Sigmoid colon (tissue), 7 donors: Measurements from ENCODE around the gene COPS4. TPM values are rescaled to one million over a fixed set of nuclear protein-coding genes. Genes with fewer than 3 reads are reported as not detected.

Experiments used
- DNase-seq: peaks from one replicate; pipeline ENCODE4 v3.0.0-alpha.2; 2019
- H3K27ac ChIP-seq, 4 donors: fragments of 200-600 bp; sonication (generic); one replicate each; pipeline ENCODE4 v1.5.1; 2016 to 2019; ENCODE audit warnings: mild to moderate bottlenecking in 1 of 4
- H3K27me3 ChIP-seq, 3 donors: fragments of 200-600 bp; sonication (generic); one replicate each; pipeline ENCODE4 v1.5.1; 2019; ENCODE audit warnings: mild to moderate bottlenecking in 1 of 3
- H3K36me3 ChIP-seq, 4 donors: fragments of 200-600 bp; sonication (generic); one replicate each; pipeline ENCODE4 v1.5.1; 2016 to 2019
- H3K4me1 ChIP-seq, 4 donors: fragments of 200-600 bp; sonication (generic); one replicate each; pipeline ENCODE4 v1.5.1; 2017 to 2019
- H3K4me3 ChIP-seq, 4 donors: fragments of 200-600 bp; sonication (generic); one replicate each; pipeline ENCODE4 v1.5.1; 2017 to 2019; ENCODE audit warnings: mild to moderate bottlenecking in 2 of 4, moderate library complexity in 1 of 4
- H3K9me3 ChIP-seq, 4 donors: fragments of 200-600 bp in 3 of 4; sonication (generic) in 3 of 4; one replicate each; pipeline versions ENCODE4 v1.5.1 to v1.6.1; 2013 to 2019
- CTCF ChIP-seq, 4 experiments: fragments of 450-650 bp in 3 of 4; fragments of 200-600 bp in 1 of 4; IDR thresholded peaks; one replicate each; pipeline ENCODE4 v1.5.1; 2016 to 2019; ENCODE audit warnings: antibody characterized with exemption in 4 of 4, mild to moderate bottlenecking in 3 of 4, moderate library complexity in 2 of 4
- EP300 ChIP-seq, 4 donors: sonication (generic); formaldehyde crosslinking; IDR thresholded peaks; one replicate each; pipeline ENCODE4 v1.6.1; 2017; ENCODE audit warnings: antibody characterized with exemption in 4 of 4
- POLR2A ChIP-seq, 2 donors: fragments of 450-650 bp; IDR thresholded peaks; one replicate each; pipeline ENCODE4 v1.6.1; 2016; ENCODE audit warnings: antibody characterized with exemption in 2 of 2, mild to moderate bottlenecking in 2 of 2, moderate library complexity in 2 of 2
- POLR2AphosphoS5 ChIP-seq, 4 donors: sonication (generic); formaldehyde crosslinking; IDR thresholded peaks; one replicate each; pipeline ENCODE4 v1.6.1; 2017; ENCODE audit warnings: antibody characterized with exemption in 4 of 4
- WGBS, 2 donors: extraction: QIAGEN DNeasy Blood & Tissue Kit; methylation state at CpG; one replicate each; pipeline ENCODE4 v1.1.7; 2013; 5-methylcytosine and 5-hydroxymethylcytosine counted together
- intact Hi-C: fragments of 100-400 bp; cut with DNase I; formaldehyde crosslinking; loops from one replicate; pipeline ENCODE4 v1.15.1; 2023
- polyA plus RNA-seq, 3 donors: library from polyadenylated mRNA; stranded (reverse); fragments of 200-250 nt; gene quantifications; one replicate each; pipeline ENCODE4 v1.2.3, GENCODE V29; 2013
- total RNA-seq, 4 donors: library from RNA; depleted of rRNA; stranded (reverse); fragments of >200 nt; gene quantifications; one replicate each; pipeline ENCODE4 v1.1.0, GENCODE V29; 2016
- donor health status: healthy with polysubstance abuse.
- donor health status: Bipolar disorder and iron deficiency.
- donor health status: healthy.

Gene COPS4
- total and polyA plus RNA-seq, 7 donors, result 28.9 to 64.6 (median 33.0) TPM

GRCh38 chr4:83010522-83011318 is 24.3 kb upstream of the COPS4 start, which contains the start of gene LIN54:
Gene LIN54 (minus strand): TSS chr4:83010823. CDS start chr4:82984844, 25,979 bp downstream.
- intact Hi-C loops, result loop anchor here (2.0 kb wide), 1 partner anchor 636 kb away; no protein-coding TSS in a partner anchor
- peak in 3 of 4 donors; percentile 25 to 30 (median 26) for TF ChIP-seq POLR2AphosphoS5 (IDR thresholded peaks at IDR 0.05)
- TF ChIP-seq EP300 (IDR thresholded peaks at IDR 0.05), result no peak
- no peak for TF ChIP-seq POLR2A (IDR thresholded peaks at IDR 0.05)
- no peak for TF ChIP-seq CTCF (IDR thresholded peaks at IDR 0.05)
- Histone ChIP-seq H3K27ac (peak within 1 kb of the TSS; percentile 88 to 97 (median 90)), H3K4me1 (peaks cover 0 to 37% (median 33%) of the 10 kb centered on the region in 4 donors), H3K36me3 (no peaks in the 10 kb centered on the region), H3K27me3 (no peaks in the 10 kb centered on the region), H3K4me3 (peak within 1 kb of the TSS; percentile 71 to 76 (median 72)), H3K9me3 (no peaks in the 10 kb centered on the region)
- 1% methylated on average over 54 of the region's 54 CpGs for WGBS, 2 donors
- DNase-seq, result peak; percentile 92

GRCh38 chr4:83011689-83012199 is 23.2 kb upstream of the COPS4 start:
- Histone ChIP-seq H3K4me1 (peaks cover 0 to 37% (median 33%) of the 10 kb centered on the region in 4 donors), H3K27ac (peak overlapping the region; percentile 88 to 97 (median 89)), H3K4me3 (peak overlapping the region; percentile 45 to 87 (median 68)), H3K27me3 (no peaks in the 10 kb centered on the region), H3K36me3 (no peaks in the 10 kb centered on the region), H3K9me3 (no peaks in the 10 kb centered on the region)
- DNase-seq, result no peak
- TF ChIP-seq CTCF (IDR thresholded peaks at IDR 0.05), result no peak
- 2 to 4% methylated on average over 5 of the region's 5 CpGs for WGBS, 2 donors
- intact Hi-C loops, result loop anchor here (2.0 kb wide), 4 partner anchors 111 to 637 kb away; partner anchors contain the start of gene THAP9

GRCh38 chr4:83012200-83012686 is 22.7 kb upstream of the COPS4 start:
- no peak for TF ChIP-seq POLR2AphosphoS5 (IDR thresholded peaks at IDR 0.05)
- TF ChIP-seq EP300 (IDR thresholded peaks at IDR 0.05), result no peak
- no peak for TF ChIP-seq POLR2A (IDR thresholded peaks at IDR 0.05)
- no peak for TF ChIP-seq CTCF (IDR thresholded peaks at IDR 0.05)
- Histone ChIP-seq H3K27me3 (no peaks in the 10 kb centered on the region), H3K4me3 (peak overlapping the region; percentile 45 to 87 (median 68)), H3K27ac (peak overlapping the region; percentile 88 to 97 (median 89)), H3K36me3 (no peaks in the 10 kb centered on the region), H3K9me3 (no peaks in the 10 kb centered on the region), H3K4me1 (peaks cover 0 to 37% (median 33%) of the 10 kb centered on the region in 4 donors)
- peak; percentile 71 for DNase-seq
- WGBS, 2 donors, result 0 to 1% methylated on average over 43 of the region's 43 CpGs
- intact Hi-C loops, result loop anchor here (2.0 kb wide), 3 partner anchors 111 to 583 kb away; partner anchors contain the start of gene THAP9

GRCh38 chr4:83012687-83013419 is 22.1 kb upstream of the COPS4 start:
- intact Hi-C loops, result loop anchor here (1.0 to 2.0 kb wide), 4 partner anchors 22 to 584 kb away; partner anchors contain the start of genes COPS4 and THAP9
- 1% methylated on average over 73 of the region's 73 CpGs for WGBS, 2 donors
- Histone ChIP-seq H3K27ac (peak overlapping the region; percentile 88 to 97 (median 89)), H3K4me3 (peak overlapping the region; percentile 45 to 87 (median 68)), H3K27me3 (no peaks in the 10 kb centered on the region), H3K36me3 (no peaks in the 10 kb centered on the region), H3K4me1 (peaks cover 0 to 37% (median 33%) of the 10 kb centered on the region in 4 donors), H3K9me3 (no peaks in the 10 kb centered on the region)
- DNase-seq, result peak; percentile 99
- TF ChIP-seq POLR2A (IDR thresholded peaks at IDR 0.05) (peak; percentile 28 to 46), EP300 (IDR thresholded peaks at IDR 0.05) (peak in 1 of 4 donors; percentile 69), POLR2AphosphoS5 (IDR thresholded peaks at IDR 0.05) (peak; percentile 78 to 94 (median 85)), CTCF (IDR thresholded peaks at IDR 0.05) (peak in 3 of 4 experiments; percentile 47 to 62 (median 59))
